GM12872 (cell line): ENCODE data around the gene C3AR1.

Experiments used
- CTCF ChIP-seq: IDR thresholded peaks from 3 replicates; pipeline ENCODE4 v1.5.1; 2011; ENCODE audit warnings: low read depth, mild to moderate bottlenecking, low read length, moderate library complexity; ENCODE audit not compliant: insufficient read depth

Gene C3AR1

GRCh38 chr12:8076366-8076765 is 10.2 kb upstream of the C3AR1 start:
- no peak for TF ChIP-seq CTCF

GRCh38 chr12:8075935-8076334 is 9.8 kb upstream of the C3AR1 start:
- TF ChIP-seq CTCF = no peak

- no peak for TF ChIP-seq CTCF
Measured at GRCh38 chr12:8069582-8069981, 3.4 kb upstream of the C3AR1 start.

GRCh38 chr12:8064131-8064530 is 2.0 kb downstream of the C3AR1 start:
- TF ChIP-seq CTCF = no peak

GRCh38 chr12:8058506-8058905 is 7.7 kb downstream of the C3AR1 start:
- no peak for TF ChIP-seq CTCF

- no peak for TF ChIP-seq CTCF
Measured at GRCh38 chr12:8057839-8058238, 8.3 kb downstream of the C3AR1 start.

- TF ChIP-seq CTCF = no peak
Measured at GRCh38 chr12:8057306-8057705, 8.9 kb downstream of the C3AR1 start.

- TF ChIP-seq CTCF = no peak
Measured at GRCh38 chr12:8054816-8055215, 11.3 kb downstream of the C3AR1 start.
